22Rv1 (cell line): Measurements from ENCODE around the gene TNFSF12.
A peak's percentile ranks its signal among the peaks of the same experiment; 100 is the strongest.

Source experiments
- H3K27ac ChIP-seq: fragments of 450-650 bp; 2 replicates; pipeline ENCODE4 v1.5.1; 2017
- ZFX ChIP-seq: fragments of 450-650 bp; IDR thresholded peaks from 2 replicates; pipeline ENCODE4 v1.6.1; 2017; ENCODE audit warnings: antibody characterized with exemption, borderline replicate concordance
- TF ChIP-seq, protein P1 (sequence below): fragments of 450-650 bp; IDR thresholded peaks from 2 replicates; pipeline ENCODE4 v1.5.1; 2017; ENCODE audit warnings: mild to moderate bottlenecking

The TNFSF12 gene

GRCh38 chr17:7557147-7557764 lies 8.4 kb downstream of the TNFSF12 start:
- TF ChIP-seq ZFX = no peak
- TF ChIP-seq, protein P1, sequence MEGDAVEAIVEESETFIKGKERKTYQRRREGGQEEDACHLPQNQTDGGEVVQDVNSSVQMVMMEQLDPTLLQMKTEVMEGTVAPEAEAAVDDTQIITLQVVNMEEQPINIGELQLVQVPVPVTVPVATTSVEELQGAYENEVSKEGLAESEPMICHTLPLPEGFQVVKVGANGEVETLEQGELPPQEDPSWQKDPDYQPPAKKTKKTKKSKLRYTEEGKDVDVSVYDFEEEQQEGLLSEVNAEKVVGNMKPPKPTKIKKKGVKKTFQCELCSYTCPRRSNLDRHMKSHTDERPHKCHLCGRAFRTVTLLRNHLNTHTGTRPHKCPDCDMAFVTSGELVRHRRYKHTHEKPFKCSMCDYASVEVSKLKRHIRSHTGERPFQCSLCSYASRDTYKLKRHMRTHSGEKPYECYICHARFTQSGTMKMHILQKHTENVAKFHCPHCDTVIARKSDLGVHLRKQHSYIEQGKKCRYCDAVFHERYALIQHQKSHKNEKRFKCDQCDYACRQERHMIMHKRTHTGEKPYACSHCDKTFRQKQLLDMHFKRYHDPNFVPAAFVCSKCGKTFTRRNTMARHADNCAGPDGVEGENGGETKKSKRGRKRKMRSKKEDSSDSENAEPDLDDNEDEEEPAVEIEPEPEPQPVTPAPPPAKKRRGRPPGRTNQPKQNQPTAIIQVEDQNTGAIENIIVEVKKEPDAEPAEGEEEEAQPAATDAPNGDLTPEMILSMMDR = no peak
- peak overlapping the region; percentile 93 for H3K27ac ChIP-seq

DNA sequence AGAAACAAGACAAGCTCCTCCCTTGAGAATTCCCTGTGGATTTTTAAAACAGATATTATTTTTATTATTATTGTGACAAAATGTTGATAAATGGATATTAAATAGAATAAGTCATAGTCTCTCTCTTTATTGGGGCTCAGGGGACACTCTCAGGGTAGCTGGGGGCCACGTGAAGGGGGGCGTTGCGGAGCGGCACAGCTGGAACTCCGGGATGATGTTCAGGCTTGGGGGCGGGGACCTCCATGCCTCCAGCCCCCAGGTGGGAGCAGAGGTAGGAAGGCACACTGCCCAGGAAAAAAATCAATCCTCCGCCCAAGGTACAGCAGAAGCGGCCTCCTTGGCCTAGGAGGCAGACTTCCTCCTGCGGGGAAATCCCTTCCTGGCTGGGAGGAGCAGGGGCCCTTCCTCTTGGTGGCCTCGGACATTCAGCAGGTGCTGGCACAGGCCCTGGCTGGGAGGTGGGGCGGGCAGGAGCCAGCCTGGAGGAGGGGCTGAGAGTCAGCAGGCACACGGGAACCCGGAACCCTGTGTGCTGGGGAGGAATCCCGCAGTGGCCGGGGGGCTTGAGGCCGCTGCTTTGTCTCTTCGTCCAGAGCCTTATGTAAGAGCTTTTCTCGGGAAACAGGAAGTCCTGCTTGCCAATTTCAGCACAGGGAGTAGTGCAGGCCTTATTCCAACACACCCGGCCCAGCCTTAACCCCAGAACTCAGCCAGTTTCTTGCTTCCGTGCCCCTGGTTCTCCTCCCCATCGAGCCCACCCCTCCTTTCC lies 9.1 kb downstream of the TNFSF12 start:
- TF ChIP-seq, protein P1 = peak; percentile 14
- no peak for TF ChIP-seq ZFX
- peak overlapping the region; percentile 93 for H3K27ac ChIP-seq

DNA sequence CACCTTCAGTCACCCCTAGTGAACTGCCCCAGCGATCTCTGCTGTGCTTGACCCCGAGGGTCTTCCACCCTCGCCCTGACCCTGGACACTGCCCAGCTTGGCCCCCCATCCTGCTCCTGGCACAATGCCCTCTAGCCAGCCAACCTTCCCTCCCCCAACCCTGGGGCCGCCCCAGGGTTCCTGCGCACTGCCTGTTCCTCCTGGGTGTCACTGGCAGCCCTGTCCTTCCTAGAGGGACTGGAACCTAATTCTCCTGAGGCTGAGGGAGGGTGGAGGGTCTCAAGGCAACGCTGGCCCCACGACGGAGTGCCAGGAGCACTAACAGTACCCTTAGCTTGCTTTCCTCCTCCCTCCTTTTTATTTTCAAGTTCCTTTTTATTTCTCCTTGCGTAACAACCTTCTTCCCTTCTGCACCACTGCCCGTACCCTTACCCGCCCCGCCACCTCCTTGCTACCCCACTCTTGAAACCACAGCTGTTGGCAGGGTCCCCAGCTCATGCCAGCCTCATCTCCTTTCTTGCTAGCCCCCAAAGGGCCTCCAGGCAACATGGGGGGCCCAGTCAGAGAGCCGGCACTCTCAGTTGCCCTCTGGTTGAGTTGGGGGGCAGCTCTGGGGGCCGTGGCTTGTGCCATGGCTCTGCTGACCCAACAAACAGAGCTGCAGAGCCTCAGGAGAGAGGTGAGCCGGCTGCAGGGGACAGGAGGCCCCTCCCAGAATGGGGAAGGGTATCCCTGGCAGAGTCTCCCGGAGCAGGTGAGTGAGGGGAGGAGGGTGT lies 9.9 kb downstream of the TNFSF12 start, which contains the start of gene TNFSF13:
TSS of gene TNFSF13 (plus strand) at position 207 of the 776 bp plus-strand sequence. CDS start at position 497, 290 bp downstream.
- TF ChIP-seq, protein P1 = no peak
- TF ChIP-seq ZFX = no peak
- H3K27ac ChIP-seq = peak within 1 kb of the TSS; percentile 93

DNA sequence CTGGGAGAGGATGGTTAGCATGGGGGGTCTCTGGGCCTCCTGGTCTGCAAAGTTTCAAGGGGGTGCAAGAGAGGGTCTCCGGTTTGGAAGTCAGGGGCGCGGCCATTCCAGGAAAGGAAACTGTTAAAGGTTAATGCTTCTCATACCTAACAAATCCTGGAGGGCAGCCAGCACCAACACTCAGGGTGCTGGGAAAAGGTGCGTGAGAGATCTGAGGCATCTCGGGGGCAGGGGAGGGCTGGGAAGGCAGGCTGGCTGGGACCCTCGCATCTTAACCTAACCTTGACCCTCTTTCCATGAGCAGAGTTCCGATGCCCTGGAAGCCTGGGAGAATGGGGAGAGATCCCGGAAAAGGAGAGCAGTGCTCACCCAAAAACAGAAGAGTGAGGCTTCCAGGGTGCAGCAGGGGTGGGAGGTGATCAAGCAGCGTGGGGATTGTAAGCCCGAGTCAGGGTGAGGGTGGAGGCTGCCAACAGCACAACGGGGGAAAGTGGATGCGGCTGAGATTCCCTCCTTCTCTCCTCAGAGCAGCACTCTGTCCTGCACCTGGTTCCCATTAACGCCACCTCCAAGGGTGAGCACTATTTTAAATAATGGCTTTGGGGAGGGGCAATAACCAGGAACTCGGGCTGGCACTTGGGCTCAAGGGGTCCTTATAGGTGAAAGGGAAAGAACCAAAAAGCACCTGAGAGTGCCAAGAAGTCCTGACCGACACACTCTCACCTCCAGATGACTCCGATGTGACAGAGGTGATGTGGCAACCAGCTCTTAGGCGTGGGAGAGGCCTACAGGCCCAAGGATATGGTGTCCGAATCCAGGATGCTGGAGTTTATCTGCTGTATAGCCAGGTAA lies 10.7 kb downstream of the TNFSF12 start:
- TF ChIP-seq, protein P1 = no peak
- no peak for TF ChIP-seq ZFX
- H3K27ac ChIP-seq = peak overlapping the region; percentile 93

DNA sequence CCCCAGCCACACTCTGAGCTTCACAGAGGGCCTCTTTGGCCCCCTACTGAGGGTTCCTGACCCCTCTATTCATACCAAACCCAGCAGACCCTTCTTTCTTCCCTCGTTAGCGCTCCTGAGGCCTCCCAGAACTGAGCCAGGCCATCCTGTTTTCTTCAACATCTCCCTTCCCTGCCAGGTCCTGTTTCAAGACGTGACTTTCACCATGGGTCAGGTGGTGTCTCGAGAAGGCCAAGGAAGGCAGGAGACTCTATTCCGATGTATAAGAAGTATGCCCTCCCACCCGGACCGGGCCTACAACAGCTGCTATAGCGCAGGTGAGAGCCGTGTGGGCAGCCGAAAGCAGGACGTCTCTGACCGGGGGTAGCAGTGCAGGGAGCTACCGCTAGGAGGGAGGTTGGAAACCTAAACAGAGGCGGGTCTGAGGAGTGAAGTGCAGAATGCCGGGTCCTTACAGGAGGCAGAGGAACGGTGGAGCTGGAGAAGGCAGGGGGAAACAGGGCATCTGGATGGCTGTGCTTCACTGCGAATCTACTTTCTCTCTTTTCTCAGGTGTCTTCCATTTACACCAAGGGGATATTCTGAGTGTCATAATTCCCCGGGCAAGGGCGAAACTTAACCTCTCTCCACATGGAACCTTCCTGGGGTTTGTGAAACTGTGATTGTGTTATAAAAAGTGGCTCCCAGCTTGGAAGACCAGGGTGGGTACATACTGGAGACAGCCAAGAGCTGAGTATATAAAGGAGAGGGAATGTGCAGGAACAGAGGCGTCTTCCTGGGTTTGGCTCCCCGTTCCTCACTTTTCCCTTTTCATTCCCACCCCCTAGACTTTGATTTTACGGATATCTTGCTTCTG lies 11.5 kb downstream of the TNFSF12 start:
- no peak for TF ChIP-seq ZFX
- TF ChIP-seq, protein P1 = peak; percentile 67
- H3K27ac ChIP-seq = peak overlapping the region; percentile 93

- no peak for TF ChIP-seq ZFX
- TF ChIP-seq, protein P1 = peak; percentile 84
- H3K27ac ChIP-seq = peak overlapping the region; percentile 93
These were observed 12.2 kb downstream of the TNFSF12 start for GRCh38 chr17:7561028-7561575.
